Activated CD8-positive, alpha-beta memory T cell treated with anti-CD3 and anti-CD28 coated beads, Interleukin-2, amount 10 ng/mL, durations not matched to agents 7 days and 5 days (primary cell): ENCODE data around the gene FAM110A. TPM values are rescaled to one million over a fixed set of nuclear protein-coding genes. Genes with fewer than 3 reads are reported as not detected.
A peak's percentile ranks its signal among the peaks of the same experiment; 100 is the strongest.

Experiments
- ATAC-seq: fragments of 150-1000 bp; cut with Tn5 transposase; one replicate; pipeline ENCODE4 v1.10.0; 2021; ENCODE audit warnings: moderate library complexity
- CTCF ChIA-PET: fragments of 350-600 bp; sonication (Branson Sonifier 250); formaldehyde crosslinking; loops from one replicate; lab custom pipeline; 2021; ENCODE audit warnings: antibody characterized with exemption; lab: Charles Lee
- DNase-seq: peaks from one replicate; pipeline ENCODE4 v3.0.0-alpha.2; 2020
- H3K27ac Mint-ChIP-seq: one replicate; pipeline ENCODE4 v1.8.0; 2021; ENCODE audit warnings: mild to moderate bottlenecking, mixed read lengths
- H3K27me3 Mint-ChIP-seq: one replicate; pipeline ENCODE4 v1.8.0; 2021; ENCODE audit warnings: mixed read lengths
- H3K36me3 Mint-ChIP-seq: one replicate; pipeline ENCODE4 v1.8.0; 2021; ENCODE audit warnings: mild to moderate bottlenecking, mixed read lengths
- H3K4me1 Mint-ChIP-seq: one replicate; pipeline ENCODE4 v1.8.0; 2021; ENCODE audit warnings: mixed read lengths
- H3K4me3 Mint-ChIP-seq: one replicate; pipeline ENCODE4 v1.8.0; 2021; ENCODE audit warnings: mild to moderate bottlenecking, moderate library complexity, mixed read lengths
- H3K9me3 Mint-ChIP-seq: one replicate; pipeline ENCODE4 v1.8.0; 2022; ENCODE audit warnings: low read depth, mixed read lengths
- total RNA-seq, 2 experiments: library from RNA; stranded (reverse); gene quantifications; one replicate each; pipeline ENCODE4 v1.2.3, GENCODE V29; 2021

FAM110A gene
- total RNA-seq, 2 experiments from 2014 or later, result 34.3 to 37.0 TPM

DNA sequence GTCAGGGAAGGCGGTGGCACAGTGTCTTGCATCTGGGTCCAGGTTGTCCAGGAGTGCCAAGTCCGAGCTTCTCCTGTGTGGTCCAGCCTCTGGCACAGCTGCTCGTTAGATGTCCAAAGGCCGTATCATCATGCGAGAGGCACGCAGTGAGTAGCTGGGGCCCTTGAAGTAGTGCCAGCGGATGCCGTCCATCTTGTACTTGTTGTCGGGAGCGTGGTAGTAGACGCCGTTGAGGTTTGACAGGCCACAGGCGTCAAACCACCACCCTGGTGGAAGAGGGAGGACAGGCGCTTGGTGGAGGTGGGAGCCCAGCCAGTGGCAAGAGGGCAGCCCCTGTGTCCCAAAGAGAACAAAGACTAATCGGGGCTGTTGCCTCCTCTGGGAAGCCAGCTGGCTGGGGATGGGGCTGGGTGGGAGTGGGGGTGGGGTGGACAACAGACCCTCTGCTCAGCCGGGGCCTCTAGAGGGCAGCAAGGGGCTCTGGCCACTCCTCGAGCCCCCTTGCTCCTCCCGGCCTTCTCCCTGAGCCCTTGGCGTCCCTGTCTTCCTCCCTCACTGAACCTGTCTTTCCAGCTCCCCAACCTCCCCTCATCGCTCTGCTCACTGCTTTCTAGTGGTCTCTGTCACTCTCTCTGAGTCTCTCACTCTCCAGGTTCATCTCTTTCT, 39.5 kb downstream of the FAM110A start:
- ATAC-seq, result no peak
- CTCF ChIA-PET, result no interaction called here
- no peak overlapping the region for H3K4me3 Mint-ChIP-seq
- no peaks in the 10 kb centered on the region for H3K9me3 Mint-ChIP-seq
- DNase-seq, result no peak
- H3K27me3 Mint-ChIP-seq, result no peaks in the 10 kb centered on the region
- no peaks in the 10 kb centered on the region for H3K36me3 Mint-ChIP-seq
- H3K4me1 Mint-ChIP-seq, result peaks cover 6% of the 10 kb centered on the region
- no peak overlapping the region for H3K27ac Mint-ChIP-seq

DNA sequence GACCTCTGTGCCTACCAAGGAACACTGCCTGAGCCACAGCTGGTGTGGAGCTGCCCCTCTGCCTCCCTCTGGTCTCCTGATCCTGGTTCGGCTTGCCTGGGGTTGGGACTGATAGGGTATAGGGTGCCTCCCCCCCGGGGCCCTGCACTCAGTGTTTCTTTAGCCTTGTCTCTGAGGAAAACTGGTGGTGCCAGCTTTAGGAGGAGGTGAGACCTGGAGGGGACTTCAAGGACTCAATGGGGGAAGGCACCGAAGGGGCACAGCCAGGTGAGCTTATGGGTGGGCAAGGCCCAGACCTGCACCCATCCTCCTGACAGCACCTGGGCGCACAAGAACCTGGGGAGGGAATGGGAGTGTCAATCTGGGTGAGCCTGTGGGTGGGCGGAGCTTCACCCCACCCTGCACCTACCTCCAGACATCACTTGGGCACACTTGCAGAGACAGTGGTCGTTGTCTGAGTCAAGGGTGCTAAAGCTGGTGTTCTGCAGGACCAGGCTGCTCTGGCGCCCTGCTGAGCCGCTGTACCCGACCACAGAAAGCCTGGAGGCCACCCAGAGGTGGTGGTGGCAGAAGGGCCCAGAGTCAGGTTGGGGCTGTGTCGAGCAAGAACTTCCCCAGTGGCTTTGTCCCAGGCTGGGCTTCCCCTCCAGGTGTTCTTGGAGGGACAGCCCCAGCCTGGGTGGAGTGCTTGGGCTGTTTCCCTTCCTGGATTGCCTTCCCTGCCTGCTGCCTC, 40.5 kb downstream of the FAM110A start:
- no peaks in the 10 kb centered on the region for H3K36me3 Mint-ChIP-seq
- no peak overlapping the region for H3K27ac Mint-ChIP-seq
- H3K27me3 Mint-ChIP-seq, result no peaks in the 10 kb centered on the region
- no peaks in the 10 kb centered on the region for H3K9me3 Mint-ChIP-seq
- DNase-seq, result no peak
- CTCF ChIA-PET, result no interaction called here
- ATAC-seq, result no peak
- H3K4me3 Mint-ChIP-seq, result no peak overlapping the region
- peaks cover 6% of the 10 kb centered on the region for H3K4me1 Mint-ChIP-seq

DNA sequence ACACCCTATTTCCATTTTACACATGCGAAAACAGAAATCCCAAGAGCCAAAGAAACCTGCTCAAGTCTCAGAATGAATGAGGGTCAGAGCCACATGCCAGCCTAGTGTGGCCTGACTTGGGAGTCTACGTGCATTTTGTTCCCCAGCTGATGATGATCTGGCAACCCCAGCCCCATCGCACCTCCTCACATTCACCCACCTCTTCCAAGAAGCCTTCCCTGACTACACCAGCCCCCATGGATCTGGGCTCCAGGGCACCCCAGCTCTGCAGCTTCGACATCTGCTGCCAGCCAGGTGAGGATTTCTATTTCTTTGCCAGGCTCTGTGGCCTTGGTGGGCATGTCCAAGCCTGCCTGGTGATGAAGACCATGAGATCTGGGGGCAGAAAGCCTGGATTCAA, 41.6 kb downstream of the FAM110A start:
- H3K27me3 Mint-ChIP-seq, result no peaks in the 10 kb centered on the region
- no peak overlapping the region for H3K4me3 Mint-ChIP-seq
- H3K9me3 Mint-ChIP-seq, result no peaks in the 10 kb centered on the region
- peaks cover 6% of the 10 kb centered on the region for H3K4me1 Mint-ChIP-seq
- ATAC-seq (no peak), DNase-seq (no peak)
- no peaks in the 10 kb centered on the region for H3K36me3 Mint-ChIP-seq
- no peak overlapping the region for H3K27ac Mint-ChIP-seq
- CTCF ChIA-PET, result interaction anchor here (1.2 kb wide), 1 partner anchor 81 kb away, joined by 4 read pairs; no protein-coding TSS in a partner anchor

DNA sequence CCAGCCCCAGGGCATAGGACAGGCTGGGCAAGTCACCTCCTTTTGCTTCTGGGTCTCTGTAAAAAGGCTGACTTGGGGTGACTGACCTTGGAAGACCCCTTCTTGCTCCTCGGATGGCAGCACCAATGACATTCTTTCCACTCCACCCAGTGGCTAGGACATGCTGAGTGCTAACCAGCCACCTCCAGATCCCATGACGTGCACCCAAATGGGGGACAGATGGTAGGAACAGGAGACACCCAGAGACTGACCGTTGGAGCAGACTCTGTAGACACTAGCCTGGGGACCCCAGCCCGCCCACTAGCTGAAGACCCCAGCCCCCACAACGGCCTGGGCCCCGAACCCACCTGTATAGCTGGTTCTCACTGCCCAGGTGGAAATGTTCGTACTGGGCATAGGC, 44.3 kb downstream of the FAM110A start:
- CTCF ChIA-PET, result no interaction called here
- Mint-ChIP-seq H3K27me3 (no peaks in the 10 kb centered on the region), H3K9me3 (no peaks in the 10 kb centered on the region), H3K4me1 (peaks cover 27% of the 10 kb centered on the region), H3K36me3 (no peaks in the 10 kb centered on the region), H3K4me3 (no peak overlapping the region), H3K27ac (no peak overlapping the region)
- no peak for DNase-seq
- no peak for ATAC-seq

DNA sequence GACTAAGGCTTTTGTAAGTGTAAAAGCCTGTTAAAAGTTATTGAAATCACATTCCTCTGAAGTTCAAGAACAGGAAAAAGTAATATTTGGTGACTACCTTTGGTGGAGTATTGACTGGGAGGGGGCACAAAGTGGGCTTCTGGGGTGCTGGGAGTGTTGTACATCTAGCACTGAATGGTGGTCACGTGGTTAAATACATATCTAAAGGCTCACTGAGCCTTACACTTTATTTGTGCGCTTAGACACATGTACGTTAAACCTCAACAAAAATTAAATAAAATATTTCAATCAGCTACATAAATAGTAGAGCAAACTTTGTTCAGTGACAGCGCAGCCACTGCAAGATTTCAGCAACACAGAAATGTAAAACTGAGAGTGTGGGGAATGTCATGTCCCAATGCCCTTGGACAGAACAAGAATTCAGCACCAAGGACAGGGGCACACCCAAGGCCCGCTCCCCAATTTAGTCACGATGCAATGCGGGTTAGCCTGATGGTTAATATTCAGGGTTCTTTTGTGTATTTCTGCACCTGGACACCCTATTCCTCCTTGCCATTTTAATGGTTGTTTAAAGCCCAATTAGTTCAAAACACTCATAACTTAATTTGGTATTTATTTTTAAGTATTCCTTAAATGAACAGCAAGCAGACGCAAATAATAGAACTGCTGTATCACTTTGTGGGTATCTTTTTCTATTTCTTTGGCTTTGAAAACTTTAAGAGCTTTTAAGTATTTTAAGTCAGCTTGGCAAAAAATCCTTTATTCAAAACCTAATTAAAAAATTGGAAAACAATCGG, 45.2 kb downstream of the FAM110A start:
- CTCF ChIA-PET, result no interaction called here
- Mint-ChIP-seq H3K27ac (no peak overlapping the region), H3K27me3 (no peaks in the 10 kb centered on the region), H3K36me3 (no peaks in the 10 kb centered on the region), H3K9me3 (no peaks in the 10 kb centered on the region), H3K4me1 (peaks cover 22% of the 10 kb centered on the region), H3K4me3 (no peak overlapping the region)
- DNase-seq (peak; percentile 50), ATAC-seq (no peak)

DNA sequence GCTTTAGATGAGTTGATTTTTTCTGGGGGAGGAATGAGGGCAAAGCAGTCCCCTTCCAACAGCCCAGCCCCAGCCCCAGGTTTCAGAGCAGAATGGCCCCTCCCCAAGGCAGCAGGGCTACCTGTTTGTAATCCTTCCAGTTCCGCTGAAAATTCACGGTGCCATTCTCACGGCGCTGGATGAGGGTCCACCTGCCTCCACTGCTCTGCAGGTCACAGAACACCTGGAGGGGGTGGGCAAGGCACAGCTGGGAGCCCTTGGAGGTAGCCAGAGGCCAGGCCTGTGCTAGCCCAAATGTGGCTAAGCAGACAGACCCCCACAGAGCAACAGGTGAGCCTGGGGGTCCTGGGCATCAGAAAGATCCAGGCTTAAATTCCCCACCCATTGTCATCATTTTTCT, 46.1 kb downstream of the FAM110A start:
- Mint-ChIP-seq H3K4me1 (peaks cover 22% of the 10 kb centered on the region), H3K27me3 (peaks cover under 1% of the 10 kb centered on the region), H3K36me3 (no peaks in the 10 kb centered on the region), H3K9me3 (no peaks in the 10 kb centered on the region), H3K4me3 (no peak overlapping the region), H3K27ac (no peak overlapping the region)
- no peak for DNase-seq
- CTCF ChIA-PET, result no interaction called here
- no peak for ATAC-seq

DNA sequence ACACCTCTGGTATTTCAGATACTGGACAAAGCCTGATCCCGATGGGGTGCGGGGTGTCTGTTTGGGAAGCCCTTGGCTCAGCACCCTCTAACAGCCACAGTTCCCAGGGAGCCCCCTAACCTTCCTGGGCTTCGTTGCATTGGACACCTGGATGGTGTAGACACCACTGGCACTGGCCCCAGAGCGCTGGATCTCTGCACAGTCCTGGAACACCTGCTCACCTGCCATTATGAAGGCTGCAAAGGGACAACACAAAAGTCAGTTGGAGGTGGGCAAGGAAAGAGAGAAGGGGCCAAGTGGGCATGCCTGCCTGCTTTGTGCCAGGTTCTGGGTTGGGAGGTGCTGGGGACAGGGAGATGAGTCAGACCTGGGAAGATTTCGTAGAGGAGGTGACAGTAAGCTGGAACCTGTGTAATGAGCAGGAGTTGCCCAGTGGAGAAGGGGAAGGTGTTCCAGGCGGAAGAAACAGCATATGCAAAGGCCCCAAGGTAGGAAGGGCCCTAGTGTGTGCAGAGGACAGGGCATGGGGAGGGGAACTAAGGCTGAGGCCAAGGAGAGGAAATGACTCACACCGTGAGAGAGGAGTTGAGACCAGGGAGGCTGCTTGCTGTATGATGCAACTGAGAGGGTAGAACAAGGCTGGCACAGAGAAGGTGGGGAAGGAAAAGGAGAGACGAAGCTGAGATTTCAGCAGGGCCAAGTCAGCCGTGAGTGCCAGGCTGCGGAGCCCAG, 47.7 kb downstream of the FAM110A start:
- Mint-ChIP-seq H3K27me3 (peaks cover 16% of the 10 kb centered on the region), H3K9me3 (no peaks in the 10 kb centered on the region), H3K36me3 (no peaks in the 10 kb centered on the region), H3K4me1 (peaks cover 22% of the 10 kb centered on the region), H3K27ac (peak overlapping the region; percentile 73), H3K4me3 (peak overlapping the region; percentile 57)
- peak; percentile 69 for DNase-seq
- peak; percentile 97 for ATAC-seq
- CTCF ChIA-PET, result no interaction called here

DNA sequence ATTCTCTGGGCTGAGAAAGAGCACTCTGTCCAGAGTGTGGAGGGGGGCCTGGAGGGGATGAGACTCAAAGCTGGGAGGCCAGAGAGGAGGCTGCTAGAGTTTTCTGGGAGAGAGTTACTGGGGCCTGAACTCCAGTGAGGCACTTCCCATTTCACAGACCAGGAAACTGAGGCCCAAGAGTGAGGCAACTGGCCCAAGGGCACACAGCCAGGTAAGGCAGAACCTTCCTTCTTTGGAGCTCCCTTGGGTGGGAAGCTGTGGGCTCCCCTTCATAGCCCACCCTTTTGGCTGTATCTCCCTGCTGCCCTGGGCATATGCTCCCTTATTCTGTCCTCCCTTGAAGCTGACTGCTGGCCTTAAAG, 48.2 kb downstream of the FAM110A start:
- no peak for ATAC-seq
- H3K27me3 Mint-ChIP-seq, result peaks cover 18% of the 10 kb centered on the region
- CTCF ChIA-PET, result no interaction called here
- no peak for DNase-seq
- peaks cover 22% of the 10 kb centered on the region for H3K4me1 Mint-ChIP-seq
- H3K4me3 Mint-ChIP-seq, result peak overlapping the region; percentile 57
- H3K9me3 Mint-ChIP-seq, result no peaks in the 10 kb centered on the region
- H3K27ac Mint-ChIP-seq, result peak overlapping the region; percentile 73
- H3K36me3 Mint-ChIP-seq, result no peaks in the 10 kb centered on the region

DNA sequence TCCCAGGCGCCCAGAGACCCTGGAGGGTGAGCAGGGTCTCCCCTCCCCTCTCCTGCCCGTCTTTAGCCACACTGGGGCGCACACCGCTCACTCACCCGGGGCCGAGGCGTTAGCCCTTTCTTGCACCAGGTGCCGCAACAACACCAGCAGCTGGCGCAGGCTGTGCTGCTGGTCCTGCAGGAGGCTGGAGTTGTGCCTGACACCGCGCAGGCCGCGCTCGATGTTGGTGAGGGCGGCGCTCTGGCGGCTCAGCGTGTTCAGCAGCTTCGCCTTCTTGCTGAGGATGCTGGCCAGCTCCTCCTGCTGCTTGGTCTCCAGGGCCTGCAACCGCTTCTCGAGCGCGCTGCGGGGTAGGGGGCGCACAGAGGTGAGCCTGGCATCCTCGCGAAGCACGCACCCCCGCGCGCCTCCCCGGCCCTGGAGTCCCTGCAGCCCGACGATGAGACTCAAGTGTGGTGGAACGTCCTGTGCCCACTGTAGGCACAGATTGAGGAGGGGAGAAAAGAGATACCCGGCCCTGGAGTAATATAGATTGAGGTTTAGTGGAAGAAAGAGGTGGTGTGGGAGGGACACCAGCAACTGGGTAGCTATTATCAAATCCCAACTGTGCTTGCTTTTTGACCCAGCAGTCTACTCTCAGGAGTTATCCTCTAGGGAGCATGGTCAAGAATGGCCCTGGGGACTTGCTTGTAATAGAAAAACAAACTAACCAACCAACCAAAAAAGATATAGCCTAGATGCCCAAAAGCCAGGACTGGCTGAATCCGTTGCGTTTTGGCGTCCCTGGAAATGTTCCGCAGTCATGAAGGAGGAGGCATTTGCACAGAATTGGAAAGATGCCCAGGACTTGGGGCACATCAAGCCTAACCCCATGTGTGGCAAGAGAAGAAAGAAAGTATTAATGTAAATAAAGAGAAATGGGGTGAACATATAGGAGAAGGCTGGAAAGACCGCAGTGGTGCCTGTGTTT, 51.8 kb downstream of the FAM110A start:
- Mint-ChIP-seq H3K36me3 (no peaks in the 10 kb centered on the region), H3K9me3 (no peaks in the 10 kb centered on the region), H3K4me3 (no peak overlapping the region), H3K4me1 (peaks cover 22% of the 10 kb centered on the region), H3K27me3 (peaks cover 18% of the 10 kb centered on the region), H3K27ac (no peak overlapping the region)
- ATAC-seq (no peak), DNase-seq (no peak)
- CTCF ChIA-PET, result no interaction called here

DNA sequence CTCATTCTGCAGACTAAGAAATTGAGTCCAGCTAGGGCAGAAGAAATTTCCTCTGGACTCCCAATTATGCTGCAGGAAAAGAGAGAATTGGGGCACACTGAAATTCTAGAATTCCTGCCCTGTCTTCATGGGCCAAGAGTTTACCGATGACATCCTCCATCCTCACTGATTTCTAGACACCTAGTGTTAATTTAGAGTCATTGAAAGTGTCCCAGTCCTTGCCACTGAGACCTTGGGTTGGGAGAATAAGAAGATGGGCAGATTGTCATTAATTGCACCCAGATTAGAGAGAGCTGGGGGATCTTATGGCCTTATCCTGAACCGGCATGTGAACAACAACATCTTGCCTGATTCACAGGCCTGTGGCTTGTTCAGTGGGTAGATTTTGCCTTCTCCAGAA, 53.6 kb downstream of the FAM110A start:
- Mint-ChIP-seq H3K9me3 (no peaks in the 10 kb centered on the region), H3K4me3 (no peak overlapping the region), H3K27me3 (peaks cover 20% of the 10 kb centered on the region), H3K36me3 (no peaks in the 10 kb centered on the region), H3K4me1 (peaks cover 7% of the 10 kb centered on the region), H3K27ac (no peak overlapping the region)
- ATAC-seq, result no peak
- no peak for DNase-seq
- CTCF ChIA-PET, result no interaction called here

DNA sequence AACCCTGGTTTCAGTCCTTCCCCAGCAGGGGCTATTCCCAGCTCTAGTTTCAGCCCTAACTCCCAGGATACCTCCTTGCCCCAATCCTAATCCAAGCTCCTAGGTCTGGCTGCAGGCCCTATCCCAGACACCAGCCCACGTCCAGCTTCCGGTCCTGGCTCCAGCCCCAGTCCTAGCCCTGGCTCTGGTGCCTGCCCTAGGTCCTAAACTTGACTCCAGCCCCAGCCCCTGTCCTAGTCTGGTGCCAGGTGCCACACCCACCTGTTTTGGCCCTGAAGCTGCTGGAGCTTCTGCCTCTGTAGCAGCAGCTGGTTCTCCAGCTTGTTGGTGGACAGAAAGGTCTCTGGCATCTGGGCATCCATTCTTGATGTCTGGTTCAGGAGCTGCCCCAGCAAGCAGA, 54.5 kb downstream of the FAM110A start:
- Mint-ChIP-seq H3K4me3 (no peak overlapping the region), H3K36me3 (no peaks in the 10 kb centered on the region), H3K27ac (no peak overlapping the region), H3K9me3 (no peaks in the 10 kb centered on the region), H3K4me1 (no peaks in the 10 kb centered on the region), H3K27me3 (peaks cover 20% of the 10 kb centered on the region)
- no peak for ATAC-seq
- CTCF ChIA-PET, result interaction anchor here (0.8 to 1.3 kb wide), 2 partner anchors 68 to 69 kb away, joined by 4 read pairs; no protein-coding TSS in a partner anchor
- DNase-seq, result no peak

DNA sequence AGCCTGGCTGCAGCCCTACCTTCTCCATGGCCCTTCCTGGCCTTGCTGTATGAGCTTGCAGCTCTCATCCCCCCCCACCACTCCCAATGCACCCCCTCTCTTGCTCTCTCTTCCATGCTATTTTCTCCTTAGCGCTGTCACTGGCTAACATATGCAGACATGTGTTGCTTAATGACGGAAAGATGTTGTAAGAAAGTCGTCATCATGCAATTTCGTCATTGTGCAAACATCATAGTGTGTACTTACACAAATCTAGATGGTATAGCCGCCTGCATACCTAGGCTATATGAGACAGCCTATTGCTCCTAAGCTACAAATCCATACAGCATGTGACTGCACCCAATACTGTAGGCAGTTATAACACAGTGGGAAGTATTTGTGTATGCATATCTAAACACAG, 55.6 kb downstream of the FAM110A start:
- H3K27me3 Mint-ChIP-seq, result peaks cover 20% of the 10 kb centered on the region
- ATAC-seq (no peak), DNase-seq (no peak)
- no peaks in the 10 kb centered on the region for H3K9me3 Mint-ChIP-seq
- CTCF ChIA-PET, result interaction anchor here (1.3 kb wide), 1 partner anchor 67 kb away, joined by 4 read pairs; no protein-coding TSS in a partner anchor
- H3K27ac Mint-ChIP-seq, result no peak overlapping the region
- no peaks in the 10 kb centered on the region for H3K4me1 Mint-ChIP-seq
- no peaks in the 10 kb centered on the region for H3K36me3 Mint-ChIP-seq
- H3K4me3 Mint-ChIP-seq, result no peak overlapping the region
